ENCODE data around the gene ALDH1A2. TPM values are rescaled to one million over a fixed set of nuclear protein-coding genes. Genes with fewer than 3 reads are reported as not detected.

The ALDH1A2 gene
- total RNA-seq, 6 donors from 2014 or later: 3.6 to 43.3 (median 6.9) TPM

DNA sequence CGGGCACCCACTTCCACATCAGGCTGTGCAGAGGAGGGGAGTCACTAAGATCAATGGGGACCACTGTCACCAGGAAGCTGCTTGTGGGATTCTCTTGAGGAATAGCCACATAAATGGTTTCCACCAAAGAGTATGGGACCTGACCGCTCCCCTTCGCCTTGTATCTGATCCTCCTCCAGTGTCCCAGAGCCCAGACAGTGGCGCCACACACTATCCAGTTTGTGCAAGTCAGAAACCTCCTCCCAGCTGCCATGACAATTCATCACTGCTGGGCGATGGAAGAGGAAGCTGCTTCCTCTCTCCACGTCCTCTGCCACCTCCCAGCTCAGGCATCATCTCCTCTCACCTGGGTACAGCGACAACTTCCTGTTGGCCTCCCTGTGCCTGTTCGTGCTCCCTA, 147.5 kb downstream of the ALDH1A2 start:
- DNase-seq (no peak), ATAC-seq (ENCODE audit: low FRiP score in 2 of 2) (no peak)
- Histone ChIP-seq H3K9me3 (no peaks in the 10 kb centered on the region), H3K27ac (no peak overlapping the region), H3K4me1 (peaks cover 7 to 18% (median 12%) of the 10 kb centered on the region in 4 donors), H3K4me3 (no peak overlapping the region), H3K36me3 (no peaks in the 10 kb centered on the region), H3K27me3 (no peaks in the 10 kb centered on the region)
- WGBS, 2 donors: 78 to 84% methylated on average over 7 to 8 of the region's 8 CpGs
- TF ChIP-seq POLR2A (IDR thresholded peaks at IDR 0.05) (no peak), EP300 (IDR thresholded peaks at IDR 0.05) (no peak), CTCF (IDR thresholded peaks at IDR 0.05) (no peak), POLR2AphosphoS5 (IDR thresholded peaks at IDR 0.05) (no peak)

GRCh38 chr15:57916695-57917094, 148.8 kb downstream of the ALDH1A2 start:
- DNase-seq: no peak
- Histone ChIP-seq H3K36me3 (no peaks in the 10 kb centered on the region), H3K4me1 (peaks cover 0 to 6% (median 3%) of the 10 kb centered on the region in 4 donors), H3K27me3 (no peaks in the 10 kb centered on the region), H3K4me3 (no peak overlapping the region), H3K27ac (no peak overlapping the region), H3K9me3 (no peaks in the 10 kb centered on the region)
- no peak for TF ChIP-seq POLR2AphosphoS5 (IDR thresholded peaks at IDR 0.05)
- no peak for TF ChIP-seq POLR2A (IDR thresholded peaks at IDR 0.05)
- no peak for TF ChIP-seq EP300 (IDR thresholded peaks at IDR 0.05)
- TF ChIP-seq CTCF (IDR thresholded peaks at IDR 0.05): no peak
- WGBS, 2 donors: 54 to 65% methylated on average over 8 of the region's 8 CpGs
- ATAC-seq (ENCODE audit: low FRiP score in 2 of 2): no peak

DNA sequence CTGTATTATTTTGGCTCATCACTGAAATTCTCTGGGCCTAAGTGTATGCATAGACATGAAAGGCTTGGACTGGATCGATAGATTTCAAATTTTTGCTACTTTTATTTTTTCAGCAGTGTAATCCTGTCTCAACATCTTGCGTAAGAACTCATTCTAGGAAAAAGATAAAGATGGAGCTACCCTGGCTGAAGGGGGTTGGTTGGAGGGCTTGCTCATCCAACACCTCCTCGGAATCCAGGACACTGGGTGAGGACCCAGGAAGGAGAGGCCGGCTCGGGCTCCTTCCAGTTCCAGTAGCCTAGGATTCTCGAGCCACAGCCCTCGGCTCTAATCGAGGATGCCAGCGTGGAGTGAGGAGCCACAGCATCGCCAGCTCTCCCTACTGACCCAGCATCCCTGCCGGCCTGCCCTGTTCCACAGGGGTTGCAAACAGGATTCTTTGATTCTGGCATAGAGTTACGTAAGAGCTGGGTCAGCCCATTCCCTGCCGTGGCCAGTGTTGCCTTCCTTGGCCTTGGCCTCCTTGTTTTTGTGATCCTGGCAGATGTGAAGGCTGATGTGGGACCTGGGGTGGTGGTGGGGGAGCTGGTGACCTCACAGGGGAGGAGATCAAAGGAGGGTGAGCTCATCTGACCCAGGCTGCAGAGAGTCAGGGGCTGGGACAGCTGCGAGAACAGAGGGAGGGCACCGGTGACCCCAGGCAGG, 149.5 kb downstream of the ALDH1A2 start:
- no peak for DNase-seq
- Histone ChIP-seq H3K9me3 (no peaks in the 10 kb centered on the region), H3K27ac (peak overlapping the region in 1 of 4 donors; percentile 11), H3K4me3 (no peak overlapping the region), H3K4me1 (peaks cover 0 to 6% (median 2%) of the 10 kb centered on the region in 4 donors), H3K36me3 (no peaks in the 10 kb centered on the region), H3K27me3 (no peaks in the 10 kb centered on the region)
- WGBS, 2 donors: 82% methylated on average over 8 to 15 of the region's 15 CpGs
- no peak for TF ChIP-seq POLR2A (IDR thresholded peaks at IDR 0.05)
- no peak for TF ChIP-seq EP300 (IDR thresholded peaks at IDR 0.05)
- TF ChIP-seq POLR2AphosphoS5 (IDR thresholded peaks at IDR 0.05): no peak
- TF ChIP-seq CTCF (IDR thresholded peaks at IDR 0.05): no peak
- peak in 1 of 2 donors; percentile 47 for ATAC-seq (ENCODE audit: low FRiP score in 2 of 2)

GRCh38 chr15:57914350-57915055, 151.0 kb downstream of the ALDH1A2 start:
- no peak overlapping the region for H3K4me3 ChIP-seq
- 61 to 65% methylated on average over 9 of the region's 9 CpGs for WGBS, 2 donors
- TF ChIP-seq POLR2A (IDR thresholded peaks at IDR 0.05) (peak in 1 of 4 donors; percentile 11), EP300 (IDR thresholded peaks at IDR 0.05) (no peak)
- peaks cover 0 to 4% (median 1%) of the 10 kb centered on the region in 4 donors for H3K4me1 ChIP-seq
- ATAC-seq (ENCODE audit: low FRiP score in 2 of 2) (peak; percentile 34 to 58), DNase-seq (peak; percentile 28 to 59)
- no peaks in the 10 kb centered on the region for H3K9me3 ChIP-seq
- H3K27me3 ChIP-seq: no peaks in the 10 kb centered on the region
- H3K36me3 ChIP-seq: no peaks in the 10 kb centered on the region
- H3K27ac ChIP-seq: peak overlapping the region in 2 of 4 donors; percentile 11 to 38

DNA sequence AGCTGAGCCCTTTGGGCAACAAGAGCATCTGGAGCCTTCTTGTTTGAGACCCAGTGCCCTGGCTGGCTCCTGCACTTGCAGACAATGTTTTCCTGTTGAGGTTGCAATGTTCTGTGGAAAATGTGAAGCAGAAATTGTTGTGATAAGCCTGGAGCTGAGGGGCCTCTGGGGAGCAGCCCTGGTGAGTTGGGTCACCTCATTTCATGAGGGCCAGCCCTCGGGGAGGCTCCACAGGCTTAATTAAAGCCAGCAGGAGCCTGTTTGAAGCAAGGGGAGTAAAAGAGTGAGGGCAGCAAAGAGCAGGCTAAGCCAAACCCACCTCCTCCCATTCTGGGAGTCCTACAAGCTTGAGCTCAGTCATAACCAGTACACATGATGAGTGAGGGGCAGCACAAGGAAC, 154.3 kb downstream of the ALDH1A2 start:
- Histone ChIP-seq H3K36me3 (no peaks in the 10 kb centered on the region), H3K4me3 (no peak overlapping the region), H3K27me3 (no peaks in the 10 kb centered on the region), H3K9me3 (no peaks in the 10 kb centered on the region), H3K4me1 (peaks cover 0 to 1% (median 0%) of the 10 kb centered on the region in 4 donors), H3K27ac (no peak overlapping the region)
- DNase-seq (no peak), ATAC-seq (ENCODE audit: low FRiP score in 2 of 2) (no peak)
- no peak for TF ChIP-seq POLR2A (IDR thresholded peaks at IDR 0.05)
- no peak for TF ChIP-seq POLR2AphosphoS5 (IDR thresholded peaks at IDR 0.05)
- TF ChIP-seq EP300 (IDR thresholded peaks at IDR 0.05): no peak
- no peak for TF ChIP-seq CTCF (IDR thresholded peaks at IDR 0.05)
- 50 to 67% methylated on average over 1 of the region's 1 CpG for WGBS, 2 donors
